Mucosa of rectum (tissue), 2 donors: ENCODE results near the gene RAB13.

Source experiments
- H3K27ac ChIP-seq, 2 donors: one replicate each; pipeline ENCODE4 v1.7.0; 2013; ENCODE audit warnings: inconsistent platforms in 2 of 2, low read depth in 2 of 2, low read length in 2 of 2
- H3K27me3 ChIP-seq, 2 donors: one replicate each; pipeline ENCODE4 v1.7.0; 2013; ENCODE audit warnings: low read length in 2 of 2; ENCODE audit not compliant: control insufficient read depth in 2 of 2, insufficient read depth in 2 of 2
- H3K36me3 ChIP-seq, 2 donors: one replicate each; pipeline ENCODE4 v1.7.0; 2013; ENCODE audit warnings: low read length in 2 of 2; ENCODE audit not compliant: control insufficient read depth in 2 of 2, insufficient read depth in 2 of 2
- H3K4me1 ChIP-seq, 2 donors: one replicate each; pipeline ENCODE4 v1.7.0; 2013; ENCODE audit warnings: low read length in 2 of 2, mild to moderate bottlenecking in 1 of 2; ENCODE audit not compliant: control insufficient read depth in 2 of 2, insufficient read depth in 2 of 2
- H3K4me3 ChIP-seq, 2 donors: one replicate each; pipeline ENCODE4 v1.7.0; 2013; ENCODE audit warnings: low read length in 2 of 2
- H3K9ac ChIP-seq, 2 donors: one replicate each; pipeline ENCODE4 v1.7.0; 2013; ENCODE audit warnings: low read length in 2 of 2, low read depth in 1 of 2, mild to moderate bottlenecking in 1 of 2
- H3K9me3 ChIP-seq, 2 donors: one replicate each; pipeline ENCODE4 v1.7.0; 2013; ENCODE audit warnings: low read length in 2 of 2; ENCODE audit not compliant: control insufficient read depth in 2 of 2
- donor health status: healthy.
- donor health status: Normal muscosa, but diverticular disease.

Gene RAB13

DNA sequence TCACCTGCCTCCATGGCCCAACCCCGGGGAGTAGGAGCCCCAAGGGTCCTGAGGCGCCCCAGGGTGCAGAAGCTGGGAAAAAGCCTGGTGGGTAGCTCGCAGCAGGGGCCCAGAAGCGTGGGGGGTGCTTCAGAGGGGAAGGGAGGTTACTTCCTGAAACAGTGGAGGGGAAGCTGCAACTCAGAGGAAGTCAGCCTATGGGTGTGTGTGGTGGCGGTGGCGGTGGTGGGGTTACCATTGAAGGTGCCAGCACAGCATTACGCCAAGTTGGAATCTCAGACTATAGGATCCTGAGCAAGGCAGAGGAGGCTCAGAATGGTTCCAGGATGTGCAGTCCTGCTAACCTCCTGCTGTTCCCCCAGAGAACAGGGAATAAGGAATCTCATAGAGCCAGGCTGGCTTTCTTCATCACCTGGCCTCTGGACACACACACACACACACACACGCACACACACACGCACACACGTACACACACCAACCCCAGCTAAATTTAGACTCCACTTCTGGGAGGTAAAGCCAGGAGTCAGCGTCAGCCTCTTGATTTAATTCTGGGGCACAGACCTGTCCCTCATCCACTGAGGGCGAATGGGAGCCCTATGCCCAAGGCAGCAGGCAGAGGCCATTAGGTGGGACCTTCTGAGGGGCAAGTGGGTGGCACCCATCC is 40.9 kb downstream of the RAB13 start:
- peaks cover 17 to 20% of the 10 kb centered on the region in 2 donors for H3K4me1 ChIP-seq
- peak overlapping the region; percentile 82 to 88 for H3K9ac ChIP-seq
- H3K36me3 ChIP-seq = peaks cover 38 to 49% of the 10 kb centered on the region in 2 donors
- H3K9me3 ChIP-seq = no peaks in the 10 kb centered on the region
- H3K4me3 ChIP-seq = peak overlapping the region; percentile 88
- no peaks in the 10 kb centered on the region for H3K27me3 ChIP-seq
- H3K27ac ChIP-seq = peak overlapping the region; percentile 89 to 97

DNA sequence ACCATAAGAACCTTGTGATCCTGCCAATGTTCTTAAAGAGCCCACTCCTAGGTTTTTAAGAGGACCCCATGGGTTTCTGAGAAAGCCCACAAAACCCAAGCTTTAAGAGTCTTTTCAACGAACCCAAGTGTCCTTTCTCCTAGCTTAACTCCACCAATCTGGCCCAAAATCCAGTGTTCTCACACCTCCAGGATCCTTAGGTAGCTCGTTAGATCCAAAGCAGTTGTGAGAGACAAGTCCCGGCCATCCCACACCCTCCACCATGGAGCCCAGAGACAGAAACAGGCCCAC is 41.4 kb downstream of the RAB13 start:
- Histone ChIP-seq H3K27ac (peak overlapping the region; percentile 89 to 97), H3K9ac (peak overlapping the region; percentile 82 to 88), H3K9me3 (no peaks in the 10 kb centered on the region), H3K27me3 (no peaks in the 10 kb centered on the region), H3K36me3 (peaks cover 34 to 50% of the 10 kb centered on the region in 2 donors), H3K4me3 (peak overlapping the region; percentile 88), H3K4me1 (peaks cover 17 to 20% of the 10 kb centered on the region in 2 donors)

DNA sequence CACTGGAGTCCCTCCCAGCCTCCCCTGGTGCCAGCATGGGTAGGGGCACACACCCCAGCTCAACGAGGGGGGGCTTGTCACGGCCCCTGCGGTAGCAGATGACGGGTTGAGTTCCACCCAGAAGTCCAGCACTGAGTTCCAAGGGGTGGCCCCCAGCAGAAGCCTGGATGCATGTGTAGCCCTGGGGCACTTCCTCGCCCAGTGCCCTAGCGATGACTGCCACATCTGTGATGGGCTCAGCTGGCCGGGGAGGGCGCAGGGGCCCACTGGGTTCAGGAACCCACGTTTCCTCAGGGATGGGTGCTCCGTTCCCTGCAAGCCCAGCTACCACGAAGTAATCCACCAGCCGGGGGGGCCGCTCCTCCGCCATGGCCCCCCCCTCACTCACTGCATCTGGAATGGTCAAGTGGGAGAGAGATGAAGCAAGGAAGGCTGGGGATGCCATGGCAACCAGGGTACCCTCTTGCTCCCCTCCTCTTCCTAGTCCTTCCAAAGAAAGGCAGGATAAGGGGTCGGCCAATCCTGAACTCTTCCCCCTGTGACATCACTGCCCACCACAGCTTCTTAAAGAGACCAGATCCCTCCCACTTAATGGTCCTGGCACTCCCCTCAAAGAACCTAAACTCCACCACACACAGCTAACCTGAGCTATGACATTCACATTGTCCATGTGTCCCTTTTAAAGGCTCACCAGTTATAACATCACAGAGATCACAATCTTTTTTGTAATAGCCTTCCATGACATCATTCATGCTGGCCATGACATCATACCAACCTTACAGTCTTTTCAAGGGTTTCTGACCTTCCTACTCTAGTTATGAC is 41.9 kb downstream of the RAB13 start:
- Histone ChIP-seq H3K4me3 (peak overlapping the region in 1 of 2 donors; percentile 88), H3K9ac (peak overlapping the region in 1 of 2 donors; percentile 88), H3K36me3 (peaks cover 36 to 56% of the 10 kb centered on the region in 2 donors), H3K9me3 (no peaks in the 10 kb centered on the region), H3K27me3 (no peaks in the 10 kb centered on the region), H3K27ac (peak overlapping the region; percentile 89 to 97), H3K4me1 (peaks cover 17 to 20% of the 10 kb centered on the region in 2 donors)

DNA sequence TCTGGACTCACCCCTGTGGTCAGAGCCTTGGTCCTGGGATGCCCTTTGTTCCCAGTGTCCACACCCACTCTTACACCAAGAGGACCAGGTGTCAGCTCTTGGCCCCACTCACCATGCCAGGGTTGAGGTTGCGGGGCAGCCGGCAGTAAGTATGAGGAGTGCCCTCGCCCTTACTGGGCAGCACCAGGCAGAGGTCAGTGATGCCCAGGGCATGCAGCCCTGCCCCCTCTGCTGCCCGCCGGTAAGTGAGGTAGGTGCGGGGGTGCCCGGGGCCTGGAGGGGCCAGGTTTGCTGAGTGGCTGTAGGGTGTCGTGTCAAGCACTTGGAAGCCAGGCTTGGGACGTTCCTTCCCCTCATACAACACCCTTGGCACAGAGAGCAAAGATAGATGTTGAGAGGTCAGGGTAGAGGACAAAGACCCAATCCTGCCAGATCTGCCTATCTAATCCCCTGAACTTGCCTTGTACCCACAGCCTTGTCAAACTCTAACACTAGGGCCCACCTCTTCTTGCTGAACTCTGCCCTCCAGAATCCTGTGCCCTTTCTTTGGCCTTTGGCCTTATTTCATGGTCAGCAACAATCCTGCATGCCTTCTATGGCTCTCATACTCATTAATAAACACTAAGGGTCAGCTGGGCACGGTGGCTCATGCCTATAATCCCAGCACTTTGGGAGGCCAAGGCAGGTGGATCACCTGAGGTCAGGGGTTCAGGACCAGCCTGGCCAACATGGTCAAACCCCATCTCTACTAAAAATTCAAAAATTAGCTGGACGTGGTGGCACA is 43.2 kb downstream of the RAB13 start:
- Histone ChIP-seq H3K4me1 (peaks cover 17 to 20% of the 10 kb centered on the region in 2 donors), H3K4me3 (no peak overlapping the region), H3K9ac (no peak overlapping the region), H3K9me3 (no peaks in the 10 kb centered on the region), H3K27ac (no peak overlapping the region), H3K27me3 (no peaks in the 10 kb centered on the region), H3K36me3 (peaks cover 24 to 44% of the 10 kb centered on the region in 2 donors)

DNA sequence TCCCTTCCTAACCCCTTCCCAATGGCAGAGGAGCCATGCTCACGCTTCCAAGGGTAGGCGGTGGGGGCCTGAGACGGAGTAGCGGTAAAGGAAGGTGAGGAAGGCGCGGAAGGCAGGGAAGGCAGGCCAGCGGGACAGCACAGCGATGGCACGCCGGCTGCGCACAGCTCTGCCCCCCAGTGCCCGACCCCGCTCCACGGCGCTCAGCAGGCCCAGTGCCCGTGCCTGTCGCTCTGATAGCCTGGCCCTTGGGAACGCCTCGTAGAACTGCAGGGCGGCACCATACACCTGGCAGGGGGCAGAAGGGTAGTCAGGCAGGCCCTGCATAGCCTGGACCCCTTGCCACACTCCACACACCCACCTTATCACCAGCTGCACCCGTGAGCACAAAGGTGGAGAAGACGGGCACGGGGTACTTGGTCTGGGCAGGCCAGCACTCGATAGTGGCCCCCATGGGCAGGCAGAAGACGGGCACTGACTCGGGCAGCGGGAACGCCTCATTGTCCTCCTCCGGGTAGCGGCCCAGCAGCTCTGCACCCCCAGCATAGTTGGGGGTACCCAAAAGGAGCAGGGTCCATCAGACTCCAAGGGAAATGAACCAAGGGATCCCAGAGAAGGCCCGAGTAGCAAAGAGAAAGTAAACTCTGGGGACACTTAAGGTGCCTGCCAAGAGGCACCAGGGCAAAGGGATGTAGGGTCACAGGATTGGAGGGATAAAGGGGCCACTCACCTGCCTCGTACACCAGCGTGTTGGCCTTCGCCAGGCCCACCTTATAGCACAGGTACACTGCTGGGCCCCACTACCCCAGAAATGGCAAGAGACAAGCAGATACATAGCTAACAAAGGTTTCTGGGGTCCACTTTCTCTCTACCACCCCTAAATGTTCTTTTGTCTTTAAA is 44.1 kb downstream of the RAB13 start:
- Histone ChIP-seq H3K27me3 (no peaks in the 10 kb centered on the region), H3K36me3 (peaks cover 32 to 48% of the 10 kb centered on the region in 2 donors), H3K27ac (no peak overlapping the region), H3K9me3 (no peaks in the 10 kb centered on the region), H3K4me3 (no peak overlapping the region), H3K4me1 (peaks cover 15 to 20% of the 10 kb centered on the region in 2 donors), H3K9ac (no peak overlapping the region)

DNA sequence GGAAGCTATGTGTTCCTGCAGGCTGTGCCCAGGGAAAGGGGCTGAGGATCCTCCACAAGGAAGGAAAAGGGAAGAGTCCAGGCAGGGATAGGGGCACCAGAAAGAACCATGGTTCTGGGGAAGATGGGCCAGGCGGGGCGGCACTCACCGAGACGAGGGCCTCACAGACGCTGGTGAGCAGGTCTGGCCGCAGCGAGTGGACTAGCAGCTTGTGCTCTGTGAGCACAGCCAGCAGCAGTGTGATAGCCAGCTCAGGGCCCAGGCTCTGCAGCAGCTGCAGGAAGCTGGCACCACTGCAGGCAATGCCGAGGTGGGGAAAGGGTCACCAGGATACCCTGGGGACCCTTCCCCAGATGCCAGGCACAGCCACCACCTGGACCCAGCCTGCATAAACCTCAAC is 45.4 kb downstream of the RAB13 start:
- no peak overlapping the region for H3K4me3 ChIP-seq
- H3K27me3 ChIP-seq = no peaks in the 10 kb centered on the region
- H3K9me3 ChIP-seq = no peaks in the 10 kb centered on the region
- peaks cover 10 to 15% of the 10 kb centered on the region in 2 donors for H3K4me1 ChIP-seq
- no peak overlapping the region for H3K9ac ChIP-seq
- H3K27ac ChIP-seq = no peak overlapping the region
- peaks cover 43 to 60% of the 10 kb centered on the region in 2 donors for H3K36me3 ChIP-seq

DNA sequence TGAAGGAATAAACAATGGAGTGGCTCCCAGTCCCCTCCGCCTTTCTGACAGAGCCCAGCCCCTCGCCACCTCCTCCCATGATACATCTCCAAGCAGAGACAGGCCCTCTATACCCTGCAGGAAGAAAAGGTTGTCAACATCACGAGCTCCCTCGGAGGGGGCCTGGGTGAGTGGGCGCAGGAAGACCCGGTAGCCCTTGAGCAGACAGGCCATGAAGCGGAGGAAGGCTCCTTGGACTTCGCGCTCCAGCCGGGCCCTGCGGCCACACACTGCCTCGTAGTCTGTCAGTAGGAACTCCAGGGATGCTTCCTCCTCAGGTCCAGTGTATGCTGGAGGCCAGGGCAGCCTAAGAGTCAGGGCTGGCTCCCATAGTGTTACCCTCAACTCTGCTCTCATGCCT is 46.7 kb downstream of the RAB13 start:
- no peak overlapping the region for H3K27ac ChIP-seq
- no peak overlapping the region for H3K9ac ChIP-seq
- no peaks in the 10 kb centered on the region for H3K27me3 ChIP-seq
- peaks cover 51 to 69% of the 10 kb centered on the region in 2 donors for H3K36me3 ChIP-seq
- H3K4me3 ChIP-seq = no peak overlapping the region
- no peaks in the 10 kb centered on the region for H3K9me3 ChIP-seq
- H3K4me1 ChIP-seq = peaks cover 0 to 4% of the 10 kb centered on the region in 2 donors

DNA sequence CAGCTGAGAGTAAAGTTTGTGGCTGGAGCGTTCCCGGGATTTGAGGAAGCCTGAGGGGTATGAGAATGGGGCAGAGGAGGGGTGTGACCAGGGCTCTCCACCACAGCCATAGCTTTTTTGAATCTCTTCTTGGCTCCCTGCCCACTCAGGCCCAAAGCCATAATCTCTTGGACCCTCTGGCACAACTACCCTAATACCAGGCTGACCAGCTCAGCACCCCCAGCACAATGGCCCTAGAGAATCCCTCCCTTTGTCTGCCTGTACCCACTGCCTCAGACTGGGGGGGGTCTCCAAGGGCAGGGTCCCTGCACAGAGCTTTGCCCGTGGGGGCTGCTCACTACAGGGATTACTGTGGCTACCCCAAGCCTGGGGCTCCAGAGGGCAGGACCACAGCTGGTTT is 47.1 kb downstream of the RAB13 start:
- Histone ChIP-seq H3K9me3 (no peaks in the 10 kb centered on the region), H3K27me3 (no peaks in the 10 kb centered on the region), H3K27ac (no peak overlapping the region), H3K36me3 (peaks cover 51 to 72% of the 10 kb centered on the region in 2 donors), H3K9ac (no peak overlapping the region), H3K4me1 (peaks cover 0 to 4% of the 10 kb centered on the region in 2 donors), H3K4me3 (no peak overlapping the region)

DNA sequence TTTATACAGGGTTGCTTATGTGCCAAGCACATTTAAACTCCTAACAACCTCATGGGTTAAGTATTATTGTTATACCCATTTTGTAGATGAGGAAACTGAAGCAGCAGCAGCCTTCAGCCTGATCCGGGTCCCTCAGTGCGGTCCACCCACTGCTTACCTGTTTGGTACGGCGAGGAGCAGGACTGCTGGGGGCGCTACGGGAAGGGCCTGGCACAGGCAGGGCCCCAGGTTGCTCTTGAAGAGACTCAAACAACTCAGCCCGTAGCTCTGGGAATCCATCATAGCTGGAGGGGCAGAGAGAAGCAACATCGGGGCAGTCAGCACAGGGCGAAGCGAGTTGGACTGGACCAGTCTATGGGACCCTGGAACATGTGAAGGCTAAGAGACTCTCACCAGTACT is 48.8 kb downstream of the RAB13 start:
- Histone ChIP-seq H3K36me3 (peaks cover 46 to 78% of the 10 kb centered on the region in 2 donors), H3K9me3 (no peaks in the 10 kb centered on the region), H3K27ac (no peak overlapping the region)

More for the DNA sequence above, 48.8 kb downstream of the RAB13 start:
- Histone ChIP-seq H3K4me3 (no peak overlapping the region), H3K9ac (no peak overlapping the region), H3K4me1 (no peaks in the 10 kb centered on the region), H3K27me3 (no peaks in the 10 kb centered on the region)
